Kidney capillary endothelial cell (primary cell): ENCODE results near the gene NFATC1.

Experiments used
- DNase-seq: peaks from one replicate; pipeline ENCODE4 v3.0.0-alpha.2; 2018; ENCODE audit warnings: low spot score

NFATC1 gene

GRCh38 chr18:79572848-79573451 lies 177.2 kb downstream of the NFATC1 start:
- no peak for DNase-seq

DNA sequence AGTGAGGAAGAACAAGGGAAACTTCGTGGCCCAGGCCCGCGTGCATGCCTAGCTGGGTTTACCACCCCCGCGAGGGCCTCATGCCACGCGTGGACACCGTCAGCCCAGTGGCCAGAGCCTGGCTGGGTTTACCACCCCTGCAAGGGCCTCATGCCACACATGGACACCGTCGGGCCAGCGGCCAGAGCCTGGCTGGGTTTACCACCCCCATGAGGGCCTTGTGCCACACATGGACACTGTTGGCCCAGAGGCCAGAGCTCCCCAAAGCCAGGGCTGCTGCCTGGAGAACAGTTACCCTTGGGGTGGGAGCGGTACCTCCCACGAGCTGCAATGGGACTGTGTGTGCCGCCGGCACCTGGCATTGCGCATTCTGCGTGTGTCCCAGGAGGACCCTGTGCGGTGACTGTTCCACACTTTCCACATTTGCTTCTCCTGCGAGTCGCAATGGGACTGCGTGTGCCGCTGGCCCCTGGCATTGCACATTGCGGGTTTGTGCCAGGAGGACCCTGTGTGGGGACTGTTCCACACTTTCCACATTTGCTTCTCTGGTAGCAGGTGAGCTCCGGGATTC lies 178.3 kb downstream of the NFATC1 start:
- DNase-seq = no peak

- DNase-seq = no peak
Observed at GRCh38 chr18:79574938-79575525, 179.3 kb downstream of the NFATC1 start.

DNA sequence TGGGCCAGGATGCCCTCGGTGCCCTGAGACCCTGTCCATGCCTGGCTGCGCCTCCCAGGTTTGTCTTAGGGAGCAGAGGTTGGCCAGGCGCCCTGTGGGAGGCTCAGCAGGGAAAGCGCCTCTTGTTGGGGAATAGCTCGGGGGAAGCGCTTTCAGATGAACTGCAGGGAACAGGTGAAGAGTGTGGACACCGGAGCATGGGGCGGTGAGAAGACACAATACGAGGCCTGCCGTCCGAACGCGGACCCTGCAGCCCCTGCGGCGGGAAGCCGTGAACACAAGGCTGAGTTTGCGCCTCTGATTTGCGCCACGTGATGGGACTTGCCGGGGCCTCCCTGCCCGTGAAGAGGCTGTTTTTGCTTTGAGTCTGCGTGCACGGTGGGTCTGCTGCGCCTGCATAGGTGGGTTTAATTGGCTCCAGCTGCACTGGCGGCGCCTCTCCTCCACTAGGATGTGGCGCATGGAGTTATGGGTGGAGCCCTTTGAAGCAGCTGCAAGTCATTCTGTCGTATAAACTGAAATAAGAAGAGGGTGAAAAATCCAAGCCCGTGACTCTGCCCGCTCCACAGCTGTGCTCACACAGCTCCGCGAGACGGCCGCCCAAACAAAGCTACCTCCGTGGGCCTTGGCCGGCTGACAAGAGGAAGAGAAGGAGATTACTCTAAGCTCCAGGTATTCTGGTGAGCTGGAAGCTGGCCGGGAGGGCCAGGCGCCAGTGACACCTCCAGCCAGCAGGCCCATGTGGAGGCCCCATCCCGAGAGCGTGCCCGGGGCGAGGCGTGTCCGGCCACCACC lies 180.4 kb downstream of the NFATC1 start:
- DNase-seq = no peak

DNA sequence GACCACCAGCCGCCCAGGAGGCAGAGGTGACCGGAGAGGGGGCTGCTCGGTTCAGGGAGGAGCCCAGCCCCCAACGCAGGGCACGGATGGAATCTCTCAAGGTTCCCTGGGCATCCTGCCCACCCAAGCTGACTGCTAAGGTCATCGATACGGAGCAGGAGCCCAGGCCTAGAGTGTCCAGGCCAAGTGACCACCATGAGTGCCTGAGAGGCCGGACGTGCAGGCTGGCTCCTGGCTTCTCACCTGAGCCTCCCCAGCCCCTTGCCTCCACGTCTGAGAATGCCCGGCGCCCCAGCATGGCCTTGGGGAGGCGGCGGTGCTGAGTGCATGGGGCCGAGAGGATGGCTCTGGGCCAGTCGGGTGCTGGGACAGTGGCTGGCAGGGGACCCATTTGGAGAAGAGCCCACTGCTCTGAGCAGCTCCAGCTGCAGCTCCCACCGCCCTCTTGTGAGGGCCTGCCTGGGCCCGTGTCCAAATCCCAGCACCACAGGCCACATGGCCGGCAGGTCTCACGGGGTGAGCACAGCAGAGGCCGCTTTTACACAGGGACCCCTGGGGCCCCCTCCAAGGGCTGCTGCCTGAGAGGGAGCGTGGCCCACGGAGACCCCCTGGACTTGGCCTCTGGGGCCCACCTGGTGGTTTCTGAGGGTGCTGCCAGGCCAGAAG lies 181.1 kb downstream of the NFATC1 start:
- DNase-seq = no peak

DNA sequence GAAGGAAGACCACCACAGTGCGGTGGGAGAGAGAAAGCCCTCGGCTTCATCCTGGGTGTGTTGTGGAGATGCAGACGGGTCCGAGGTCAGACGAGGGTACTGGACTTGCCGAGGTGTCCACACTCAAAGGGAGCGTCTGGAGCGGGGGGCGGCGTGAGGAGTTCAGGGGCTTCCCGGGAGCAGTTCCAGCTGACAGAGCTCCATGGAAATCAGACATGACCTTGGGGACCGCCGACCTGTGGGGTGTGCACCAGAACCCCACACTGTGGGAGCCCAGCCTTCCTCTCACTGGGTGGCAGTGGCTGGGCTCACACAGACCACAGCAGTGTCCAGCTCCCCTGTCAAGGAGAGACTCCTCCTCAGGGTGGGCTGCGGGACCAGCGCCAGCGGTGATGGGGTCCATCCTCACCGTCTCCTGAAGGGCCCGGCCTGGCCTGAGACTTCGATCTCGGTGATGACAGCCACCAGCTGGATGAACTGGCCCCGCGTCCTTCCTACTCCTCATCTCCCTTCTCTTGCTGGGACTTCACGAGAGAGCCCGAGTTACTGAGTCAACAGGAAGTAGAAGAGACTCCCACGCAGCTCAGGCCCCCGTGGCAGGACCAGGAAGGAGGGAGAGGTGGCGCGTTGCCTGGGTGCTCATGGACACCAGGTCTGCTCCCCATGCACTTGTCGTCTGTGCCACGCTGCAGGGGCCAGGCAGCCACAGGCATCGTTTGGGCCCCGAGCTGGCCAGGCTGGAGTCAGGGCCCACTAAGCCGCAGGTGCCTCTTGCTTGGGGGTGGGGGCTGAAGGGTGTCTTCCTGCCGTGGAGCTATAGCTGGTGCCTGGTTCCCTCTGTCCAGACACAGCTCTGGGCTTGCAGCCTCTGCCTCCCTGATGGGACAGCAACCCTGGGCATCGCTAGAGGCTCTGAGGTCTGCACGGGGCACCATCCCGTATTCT lies 182.0 kb downstream of the NFATC1 start:
- no peak for DNase-seq

DNA sequence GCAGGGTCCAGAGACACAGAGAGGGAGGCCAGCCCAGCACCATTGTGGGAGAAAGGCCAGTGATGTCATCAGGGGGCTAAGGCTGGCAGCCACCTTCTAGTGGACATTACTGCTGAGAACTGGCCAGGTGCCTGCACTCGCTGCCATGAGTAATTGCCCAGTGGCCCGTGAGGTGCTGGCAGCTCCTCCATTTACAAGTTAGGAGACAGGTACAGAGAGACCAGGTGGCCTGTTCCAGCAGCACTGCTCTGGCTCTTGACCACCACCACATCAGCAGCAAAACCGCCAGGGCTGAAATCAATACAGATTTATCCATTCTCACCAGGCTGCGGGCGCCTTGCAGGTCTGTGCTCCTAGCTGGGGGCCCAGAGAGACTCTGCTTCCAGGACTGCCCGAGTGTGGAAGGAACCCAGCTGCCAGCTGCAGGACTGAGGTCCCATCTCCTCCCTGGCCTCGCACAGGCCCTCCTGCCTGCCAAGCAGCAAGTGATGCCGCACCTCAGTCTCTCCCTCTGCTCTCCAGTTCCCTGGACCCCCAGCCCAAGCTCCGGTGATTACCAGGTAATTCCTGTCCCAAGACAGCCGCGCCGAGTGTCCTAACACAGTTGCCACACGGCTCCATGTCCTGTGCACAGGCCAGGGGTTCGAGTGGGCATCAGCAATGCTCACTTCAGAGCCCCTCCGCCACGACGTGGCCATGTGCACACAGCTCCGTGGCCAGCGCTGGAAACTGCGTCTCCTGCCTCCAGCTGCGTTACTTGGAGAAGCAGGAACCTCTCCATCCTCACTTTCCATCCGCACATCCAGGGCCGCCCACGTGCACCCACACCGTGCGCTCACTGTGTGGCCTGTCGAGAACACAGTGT lies 182.9 kb downstream of the NFATC1 start:
- DNase-seq = no peak
